HG02981 (cell line): ENCODE results near the gene HMGXB3.

ENCODE experiments used
- ATAC-seq: cut with Tn5 transposase; IDR thresholded peaks from one replicate; pipeline ENCODE4 v1.9.1; 2021; ENCODE audit warnings: mild to moderate bottlenecking, moderate library complexity; ENCODE audit not compliant: unreplicated experiment

HMGXB3 gene

DNA sequence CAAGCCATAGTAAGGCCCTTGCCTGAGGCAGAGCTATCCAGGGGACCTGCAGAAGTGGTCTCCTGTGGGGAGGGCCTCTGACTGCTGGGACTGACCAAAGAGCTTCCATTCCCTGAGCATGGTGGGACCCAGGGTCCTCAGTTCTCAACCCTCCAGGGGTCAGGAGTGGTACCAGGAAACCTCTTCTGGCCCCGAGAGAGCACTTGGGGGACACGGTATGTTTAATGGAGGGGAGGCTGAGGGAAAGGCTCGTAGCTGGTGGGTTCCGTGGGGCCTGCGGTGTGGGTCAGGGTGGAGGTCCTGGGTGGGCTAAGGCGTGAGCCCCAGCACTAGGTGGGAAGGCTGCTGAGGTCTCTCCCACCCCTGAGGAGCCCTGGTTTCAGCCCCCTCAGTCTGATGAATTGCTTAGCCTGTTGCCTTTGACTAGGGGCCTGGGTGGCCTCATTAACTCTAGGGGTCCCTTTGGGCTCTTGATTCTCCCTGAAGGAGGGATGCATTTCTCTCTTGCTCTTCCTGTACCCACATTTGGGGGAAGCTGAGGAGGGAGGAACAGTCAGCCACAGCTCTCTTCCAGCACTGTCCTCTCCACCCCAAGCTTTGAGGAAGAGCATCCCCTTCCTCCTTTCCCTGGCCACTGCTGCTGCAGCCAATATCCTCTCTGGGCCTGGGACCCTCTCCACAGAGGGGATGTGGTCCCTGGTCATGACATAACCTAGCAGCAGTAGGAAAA lies 51.9 kb downstream of the HMGXB3 start:
- no peak for ATAC-seq

DNA sequence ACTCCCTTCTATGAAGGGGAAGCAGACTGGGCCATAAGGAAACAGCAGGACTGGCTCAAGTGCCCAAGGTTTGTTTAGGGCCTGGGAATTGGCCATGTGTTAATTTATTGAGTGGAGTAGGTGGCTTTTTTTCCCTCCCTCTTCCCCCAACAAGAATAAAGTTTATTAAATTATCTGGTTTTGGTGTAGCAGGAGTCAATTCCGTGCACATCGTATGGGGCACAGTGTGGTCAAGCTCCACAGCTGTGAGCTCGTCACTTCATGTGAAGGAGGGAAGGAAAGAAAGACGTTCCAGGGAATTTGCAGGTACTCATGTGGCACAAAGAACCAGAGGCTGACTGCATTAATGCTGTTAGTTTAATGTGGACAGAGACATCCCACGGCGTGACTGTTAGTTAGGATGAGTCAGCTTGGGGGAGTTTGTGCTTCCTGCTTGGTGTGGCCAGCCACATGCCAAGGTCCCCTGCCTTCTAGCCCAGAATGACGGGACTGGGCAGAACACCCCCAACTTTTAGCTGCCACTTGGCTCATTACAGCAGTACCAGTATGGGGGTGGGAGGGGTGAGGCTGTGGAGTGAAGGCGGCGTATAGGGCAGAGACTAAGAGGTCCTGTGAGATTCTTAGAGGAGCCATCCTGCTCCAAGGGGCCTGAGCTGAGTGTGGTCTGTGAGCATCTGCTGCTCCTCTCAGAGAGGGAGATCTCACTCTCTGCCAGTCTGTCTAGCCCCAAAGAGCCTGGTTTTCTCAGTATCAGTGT lies 52.6 kb downstream of the HMGXB3 start:
- ATAC-seq: no peak

DNA sequence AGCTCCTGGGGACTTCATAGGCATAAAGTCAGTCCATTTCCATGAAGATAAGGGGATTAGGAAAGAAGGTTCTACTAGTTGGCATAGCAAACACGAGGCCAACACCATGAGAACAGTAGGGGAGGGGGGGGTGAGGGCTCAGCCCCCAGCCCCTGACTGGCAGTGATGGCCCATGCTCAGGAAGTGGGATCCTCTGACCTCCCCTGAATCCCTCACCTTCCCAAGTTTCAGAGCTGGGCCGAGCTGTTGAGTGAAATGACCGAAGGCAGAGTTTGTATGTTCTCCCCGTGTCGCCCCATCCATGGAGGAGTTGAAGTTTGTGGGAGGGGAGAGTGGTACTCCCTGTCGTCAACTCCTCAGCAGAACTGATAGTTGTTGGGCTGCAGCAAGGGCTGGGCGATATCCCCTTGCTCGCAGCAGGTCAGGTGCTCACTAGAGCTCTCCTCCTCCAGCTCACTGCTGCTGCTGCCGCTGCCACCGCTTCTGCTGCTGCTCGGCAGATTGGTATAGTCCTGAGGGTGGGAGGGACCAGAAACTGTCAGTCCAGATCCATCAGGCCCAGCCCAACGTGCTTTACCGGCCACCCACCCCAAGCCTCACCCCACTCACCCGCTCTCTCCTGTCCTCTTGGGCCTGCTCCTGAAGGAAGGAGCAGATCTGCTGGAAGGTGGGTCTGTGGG lies 53.3 kb downstream of the HMGXB3 start:
- no peak for ATAC-seq

DNA sequence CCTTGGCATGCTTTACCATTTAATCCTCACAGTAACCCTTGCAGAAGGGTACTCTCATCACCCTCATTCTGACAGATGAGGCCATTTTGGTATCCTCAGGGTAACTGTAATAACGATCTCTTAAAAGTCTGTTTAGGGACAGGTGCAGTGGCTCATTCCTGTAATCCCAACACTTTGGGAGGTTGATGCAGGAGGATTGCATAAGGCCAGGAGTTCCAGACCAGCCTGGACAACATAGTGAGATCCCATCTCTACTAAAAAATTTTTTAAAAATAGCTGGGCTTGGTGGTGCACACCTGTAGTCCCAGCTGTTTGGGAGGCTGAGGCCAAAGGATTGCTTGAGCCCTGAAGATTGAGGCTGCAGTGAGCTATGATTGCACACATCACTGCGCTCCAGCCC lies 54.0 kb downstream of the HMGXB3 start:
- no peak for ATAC-seq

- no peak for ATAC-seq
Observed at GRCh38 chr5:150055326-150056074, 55.0 kb downstream of the HMGXB3 start.

DNA sequence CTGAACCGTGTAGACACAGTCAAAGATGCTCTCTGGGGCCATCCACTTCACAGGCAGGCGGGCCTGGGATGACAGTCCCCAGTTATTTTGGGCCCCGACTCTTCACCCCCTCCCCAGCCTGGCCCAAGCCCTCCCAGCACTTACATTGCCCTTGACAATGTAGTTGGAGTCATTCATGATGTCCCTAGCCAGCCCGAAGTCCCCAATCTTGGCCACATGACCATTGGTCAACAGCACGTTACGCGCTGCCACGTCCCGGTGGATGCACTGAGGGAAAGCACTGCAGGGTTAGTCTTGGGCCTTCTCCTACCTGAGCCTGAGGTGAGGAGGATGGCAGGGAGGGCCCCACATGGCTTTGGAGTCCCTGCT lies 55.5 kb downstream of the HMGXB3 start:
- ATAC-seq: no peak

DNA sequence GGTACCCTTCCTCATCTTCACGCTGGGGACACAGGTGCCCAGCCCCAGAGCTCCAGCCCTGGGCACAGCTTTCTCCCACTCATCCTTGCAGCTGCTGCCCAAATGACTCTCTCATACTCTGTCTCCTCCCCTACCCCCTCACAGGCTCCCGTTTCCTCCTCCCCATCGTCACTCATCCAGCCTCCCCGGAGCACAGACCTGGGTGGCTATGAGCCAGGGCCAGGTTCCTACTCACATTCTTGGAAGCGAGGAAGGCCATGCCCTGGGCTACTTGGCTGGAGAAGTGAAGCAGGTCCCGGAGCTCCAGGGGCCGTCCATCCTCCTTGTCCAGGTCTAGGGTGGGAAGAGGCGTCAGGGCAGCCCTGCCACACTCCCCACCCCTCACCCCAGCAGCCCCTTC lies 56.5 kb downstream of the HMGXB3 start:
- no peak for ATAC-seq

DNA sequence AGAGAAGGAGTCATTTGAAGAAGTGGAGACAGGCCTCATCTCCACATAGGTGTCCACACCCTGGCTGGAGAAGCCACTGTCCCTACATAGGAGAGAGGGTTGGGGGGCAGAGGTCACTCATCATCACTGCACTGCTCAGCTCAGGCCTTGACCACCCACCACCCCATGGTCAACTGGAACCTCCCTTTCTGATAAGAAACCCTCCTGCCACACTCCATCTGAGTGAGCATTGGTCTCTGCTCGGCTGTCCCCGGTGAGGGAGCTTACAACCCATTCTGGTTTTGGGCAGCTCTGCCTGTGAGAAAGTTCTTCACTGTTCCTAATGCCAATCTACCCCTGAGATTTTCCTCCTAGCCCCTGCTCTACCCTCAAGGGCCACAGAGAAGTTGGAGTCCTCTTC lies 57.0 kb downstream of the HMGXB3 start:
- ATAC-seq: no peak

- no peak for ATAC-seq
Observed at GRCh38 chr5:150057996-150058395, 57.5 kb downstream of the HMGXB3 start.

DNA sequence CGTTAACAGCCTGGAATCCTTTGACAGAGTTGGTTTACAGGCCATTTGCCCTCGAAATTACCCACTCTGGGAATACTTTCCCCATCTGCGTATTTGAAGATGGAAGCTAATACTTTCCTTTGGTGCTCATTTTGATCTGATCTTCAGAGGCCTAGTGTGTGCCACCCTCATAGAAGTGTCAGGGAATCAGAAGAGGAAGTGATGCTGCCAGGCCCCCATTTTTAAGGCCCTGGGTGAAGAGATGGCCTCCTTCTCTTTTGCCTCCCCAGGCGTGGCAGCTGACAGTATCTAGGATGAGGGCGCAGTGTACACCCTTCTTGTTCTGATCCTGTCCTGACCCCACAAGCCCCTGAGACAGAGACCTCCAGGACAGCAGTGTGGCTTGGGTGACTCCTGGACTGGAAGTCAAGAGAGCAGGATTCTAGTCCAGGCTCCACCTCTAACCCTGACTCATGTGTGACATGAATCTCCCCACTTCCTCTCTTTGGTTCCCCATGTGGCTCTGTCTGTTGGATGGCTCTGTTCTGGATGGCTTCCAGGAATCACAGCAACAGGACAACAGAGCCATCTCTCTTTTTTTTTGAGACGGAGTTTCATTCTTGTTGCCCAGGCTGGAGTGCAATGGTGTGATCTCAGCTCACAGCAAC lies 58.1 kb downstream of the HMGXB3 start:
- ATAC-seq: no peak

GRCh38 chr5:150059623-150060022 lies 59.1 kb downstream of the HMGXB3 start:
- ATAC-seq: no peak

GRCh38 chr5:150060471-150060870 lies 59.9 kb downstream of the HMGXB3 start:
- ATAC-seq: no peak

DNA sequence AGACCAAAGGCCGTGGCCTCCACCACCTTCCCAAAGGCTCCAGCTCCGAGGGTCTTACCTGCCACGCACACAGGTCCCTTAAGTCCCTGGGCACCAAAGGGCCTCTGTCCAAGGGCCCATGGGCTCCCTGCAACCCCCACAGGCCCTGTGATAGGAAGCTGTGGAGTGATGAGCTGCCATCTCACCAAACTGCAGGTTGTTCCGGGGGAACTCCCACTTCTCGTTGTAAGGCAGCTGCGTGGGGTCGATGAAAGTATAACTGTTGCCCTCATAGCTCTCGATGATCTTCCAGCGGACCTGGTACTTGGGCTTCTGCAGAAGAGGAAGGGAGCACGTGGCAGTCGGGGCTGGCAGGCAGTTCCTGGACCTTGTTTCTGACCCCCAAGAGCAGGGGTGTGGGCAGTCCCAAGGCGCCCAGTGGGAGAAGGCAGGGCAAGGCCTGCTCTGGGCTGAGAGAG lies 61.0 kb downstream of the HMGXB3 start:
- ATAC-seq: no peak

DNA sequence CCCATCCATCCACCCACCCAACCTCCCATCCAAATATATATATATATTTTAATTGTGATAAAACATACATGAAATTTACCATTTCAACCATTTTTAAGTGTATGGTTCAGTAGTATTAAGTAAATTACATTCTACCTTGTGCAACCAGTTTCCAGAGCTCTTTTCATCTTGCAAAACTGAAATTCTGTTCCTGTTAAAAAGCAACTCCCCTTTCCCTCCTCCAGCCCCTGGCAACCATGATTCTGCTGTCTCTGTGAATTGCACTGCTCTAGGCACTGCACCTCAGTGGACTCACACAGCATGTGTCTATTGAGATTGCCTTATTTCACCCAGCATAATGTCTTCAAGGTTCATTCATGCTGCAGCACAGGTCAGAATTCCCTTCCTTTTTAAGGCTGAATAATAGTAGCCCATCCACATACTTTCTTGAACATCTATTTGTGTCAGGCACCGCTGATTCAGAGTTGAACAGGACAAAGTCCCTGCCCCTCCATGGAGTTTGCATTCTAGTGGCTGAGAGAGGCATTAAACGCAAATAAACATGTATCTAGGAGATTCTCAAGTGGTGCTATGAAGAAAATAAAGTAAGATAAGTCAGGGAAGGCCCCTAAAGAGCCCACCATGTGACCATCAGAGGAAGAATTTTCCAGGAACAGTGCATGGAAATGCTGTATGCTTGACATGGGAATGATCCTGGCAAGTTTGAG lies 61.8 kb downstream of the HMGXB3 start:
- no peak for ATAC-seq

DNA sequence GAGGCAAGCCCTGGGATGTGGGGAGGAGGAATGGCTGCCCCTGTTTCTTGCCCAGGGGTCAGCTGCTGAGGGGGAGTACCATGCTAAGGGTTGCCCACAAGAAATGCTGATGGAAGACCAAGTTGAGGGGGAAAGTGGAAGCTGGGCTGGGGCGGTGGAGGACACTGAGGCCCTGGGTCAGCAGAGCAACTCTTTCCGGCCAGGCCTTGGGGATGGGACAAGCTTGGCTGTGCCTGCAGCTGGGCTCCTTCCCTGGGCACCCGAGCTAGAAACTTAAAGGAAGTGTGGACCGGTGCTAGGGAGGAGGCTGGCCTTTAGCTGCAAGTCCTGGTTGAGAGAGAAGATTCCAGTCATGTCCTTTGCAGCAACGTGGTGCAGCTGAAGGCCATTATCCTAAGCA lies 63.1 kb downstream of the HMGXB3 start:
- no peak for ATAC-seq

- ATAC-seq: no peak
Observed at GRCh38 chr5:150064681-150065220, 64.2 kb downstream of the HMGXB3 start.

GRCh38 chr5:150065346-150065745 lies 64.8 kb downstream of the HMGXB3 start:
- no peak for ATAC-seq

GRCh38 chr5:150065886-150066285 lies 65.3 kb downstream of the HMGXB3 start:
- ATAC-seq: no peak

DNA sequence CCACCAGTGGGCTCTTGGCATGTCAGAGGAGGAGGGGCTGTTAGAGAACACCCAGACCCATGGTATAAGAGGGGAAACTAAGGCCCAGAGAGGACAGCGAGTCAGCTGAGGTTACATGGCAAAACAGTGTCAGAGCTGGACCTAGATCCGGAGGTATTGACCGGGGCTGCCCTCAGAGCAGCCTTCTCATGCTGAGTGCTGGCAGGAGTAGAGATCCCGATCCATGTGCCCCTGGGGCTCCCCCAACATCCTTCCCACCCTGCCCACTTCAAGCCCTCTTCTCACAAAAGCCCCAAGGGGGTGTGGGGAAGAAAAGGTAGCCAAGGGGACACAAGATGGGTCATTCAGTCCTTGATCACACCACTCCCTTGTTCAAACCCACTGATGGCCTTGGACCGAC lies 65.9 kb downstream of the HMGXB3 start:
- no peak for ATAC-seq

- no peak for ATAC-seq
Observed at GRCh38 chr5:150066901-150067396, 66.4 kb downstream of the HMGXB3 start.
